Endothelial cell of umbilical vein (primary cell): ENCODE measurements around the gene PAK6. TPM values are rescaled to one million over a fixed set of nuclear protein-coding genes. Genes with fewer than 3 reads are reported as not detected.

Source experiments
- BruUV-seq: library from RNA; stranded (reverse); fragments of 400-500 nt; replicated peaks from 2 replicates; lab custom pipeline; 2021; lab: Mats Ljungman, UMichigan
- CTCF ChIA-PET: fragments of 300-600, 350-600 bp; sonication (Branson Sonifier 250); formaldehyde crosslinking; loops from one replicate; lab custom pipeline; 2021; ENCODE audit warnings: antibody characterized with exemption, inconsistent platforms; lab: Charles Lee
- POLR2A ChIA-PET: fragments of 300-600, 350-600 bp; sonication (Branson Sonifier 250); formaldehyde crosslinking; loops from one replicate; lab custom pipeline; 2021; ENCODE audit warnings: antibody characterized with exemption, inconsistent platforms; lab: Charles Lee
- DNase-seq: peaks from one replicate; pipeline ENCODE4 v3.0.0-alpha.2; 2011; ENCODE audit warnings: low read depth, low spot score
- FAIRE-seq: peaks from 2 replicates; lab custom pipeline; 2011; peaks lifted over from hg19 to GRCh38; lab: Jason Lieb, UNC
- H2AFZ ChIP-seq: 2 replicates; pipeline ENCODE4 v1.6.0; 2012; ENCODE audit warnings: low read depth, low read length, control low read depth, inconsistent platforms
- H3K27ac ChIP-seq: 2 replicates; pipeline ENCODE4 v1.5.1; 2011; ENCODE audit warnings: low read depth, mild to moderate bottlenecking, control low read depth, low read length, moderate library complexity; ENCODE audit not compliant: insufficient read depth
- H3K27me3 ChIP-seq, 2 experiments: 2 replicates each; pipeline versions ENCODE4 v1.6.0 to v1.6.1; 2011; ENCODE audit warnings: low read length in 2 of 2, mixed read lengths in 1 of 2; ENCODE audit not compliant: control insufficient read depth in 2 of 2, insufficient read depth in 2 of 2
- H3K36me3 ChIP-seq, 2 experiments: 2 replicates in 1 of 2; 3 replicates in 1 of 2; pipeline ENCODE4 v1.5.1; 2011; ENCODE audit warnings: low read length in 2 of 2, mild to moderate bottlenecking in 1 of 2, moderate library complexity in 1 of 2; ENCODE audit not compliant: control insufficient read depth in 2 of 2, insufficient read depth in 2 of 2; ENCODE audit errors: extremely low read depth in 1 of 2
- H3K4me1 ChIP-seq: 3 replicates; pipeline ENCODE4 v1.5.1; 2011; ENCODE audit warnings: mild to moderate bottlenecking, low read length; ENCODE audit not compliant: control insufficient read depth, insufficient read depth; ENCODE audit errors: extremely low read depth
- H3K4me2 ChIP-seq: 2 replicates; pipeline ENCODE4 v1.6.1; 2011; ENCODE audit warnings: low read length, control low read depth, mixed read lengths; ENCODE audit not compliant: insufficient read depth
- H3K4me3 ChIP-seq, 3 experiments: fragments of 200-600 bp in 1 of 3; sonication (generic), shearing (Covaris generic) in 1 of 3; replicated peaks in 1 of 3; 2 replicates each; pipeline ENCODE4 v1.5.1; 2011 to 2016; ENCODE audit warnings: control low read depth in 3 of 3, low read length in 3 of 3, mild to moderate bottlenecking in 2 of 3, inconsistent platforms in 1 of 3, low read depth in 1 of 3, moderate library complexity in 1 of 3; ENCODE audit not compliant: insufficient read depth in 1 of 3
- H3K79me2 ChIP-seq: 2 replicates; pipeline ENCODE4 v1.6.0; 2012; ENCODE audit warnings: low read length, inconsistent platforms; ENCODE audit not compliant: control insufficient read depth, insufficient read depth
- H3K9ac ChIP-seq: replicated peaks from 2 replicates; pipeline ENCODE3; 2011; ENCODE audit warnings: low read length, control low read depth; ENCODE audit not compliant: insufficient read depth; ENCODE audit errors: extremely low read depth
- H3K9me1 ChIP-seq: replicated peaks from 3 replicates; pipeline ENCODE4 v1.6.0; 2011; ENCODE audit warnings: mild to moderate bottlenecking, low read length; ENCODE audit not compliant: control insufficient read depth, insufficient read depth; ENCODE audit errors: extremely low read depth
- H3K9me3 ChIP-seq: replicated peaks from 2 replicates; pipeline ENCODE4 v1.5.1; 2012; ENCODE audit warnings: low read length, inconsistent platforms; ENCODE audit not compliant: control insufficient read depth, insufficient read depth
- H4K20me1 ChIP-seq: replicated peaks from 2 replicates; pipeline ENCODE3; 2011; ENCODE audit warnings: mild to moderate bottlenecking, low read length; ENCODE audit not compliant: control insufficient read depth, insufficient read depth; ENCODE audit errors: extremely low read depth
- CTCF ChIP-seq, 2 donors: IDR thresholded peaks; 1 replicate in 1 of 2; 2 replicates in 1 of 2; pipeline ENCODE4 v1.5.1; 2011; ENCODE audit warnings: low read length in 2 of 2, mild to moderate bottlenecking in 2 of 2, moderate library complexity in 2 of 2, control low read depth in 1 of 2, inconsistent platforms in 1 of 2, low read depth in 1 of 2; ENCODE audit not compliant: insufficient read depth in 1 of 2; ENCODE audit errors: extremely low read depth in 1 of 2
- EZH2 ChIP-seq: IDR thresholded peaks from 2 replicates; pipeline ENCODE4 v1.6.1; 2012; ENCODE audit warnings: borderline replicate concordance, low read depth, mild to moderate bottlenecking, moderate library complexity, low read length, inconsistent platforms; ENCODE audit not compliant: severe bottlenecking
- FOS ChIP-seq: IDR thresholded peaks from 2 replicates; pipeline ENCODE4 v1.6.1; 2011; ENCODE audit warnings: mild to moderate bottlenecking, low read length, moderate library complexity, borderline replicate concordance; ENCODE audit not compliant: insufficient read depth
- GATA2 ChIP-seq: IDR thresholded peaks from 2 replicates; pipeline ENCODE4 v1.7.0; 2011; ENCODE audit warnings: low read depth, mild to moderate bottlenecking, moderate library complexity, mixed read lengths, low read length; ENCODE audit not compliant: insufficient read length, insufficient read depth
- JUN ChIP-seq: IDR thresholded peaks from 2 replicates; pipeline ENCODE4 v1.6.1; 2011; ENCODE audit warnings: borderline replicate concordance, low read depth; ENCODE audit not compliant: insufficient read length, insufficient read depth
- MAX ChIP-seq: IDR thresholded peaks from 2 replicates; pipeline ENCODE4 v1.6.1; 2011; ENCODE audit not compliant: insufficient read depth, insufficient read length
- MYC ChIP-seq: IDR thresholded peaks from one replicate; pipeline ENCODE4 v1.6.1; 2011; ENCODE audit warnings: mild to moderate bottlenecking, low read depth, low read length
- POLR2A ChIP-seq: IDR thresholded peaks from 2 replicates; pipeline ENCODE4 v1.6.1; 2012; ENCODE audit warnings: low read depth, mild to moderate bottlenecking, control low read depth, low read length
- POLR2AphosphoS5 ChIP-seq: IDR thresholded peaks from 2 replicates; pipeline ENCODE4 v1.6.1; 2012; ENCODE audit warnings: low read depth, mild to moderate bottlenecking, control low read depth, low read length, moderate library complexity; ENCODE audit not compliant: insufficient read depth
- dilution Hi-C: fragments of 300-500 bp; cut with MboI; formaldehyde crosslinking; loops from one replicate; pipeline ENCODE4 v1.15.0; 2019; ENCODE audit warnings: low sequenced_read_pairs; ENCODE audit not compliant: extremely low pct_ligation_motif_present
- intact Hi-C: fragments of 100-400 bp; cut with micrococcal nuclease; formaldehyde crosslinking; loops from one replicate; pipeline ENCODE4 v1.10.0; 2022
- polyA plus RNA-seq, 4 experiments: library from polyadenylated mRNA; depleted of rRNA in 3 of 4; stranded (reverse) in 3 of 4; unstranded in 1 of 4; fragments of >200 nt; gene quantifications; 2 replicates each; pipeline versions ENCODE4 v1.2.1 to v1.2.3, GENCODE V29; 2011 to 2012; ENCODE audit warnings: missing spikeins in 1 of 4
- total RNA-seq: library from RNA; stranded (reverse); gene quantifications from 2 replicates; pipeline ENCODE4 v1.2.3, GENCODE V29; 2021

The PAK6 gene
- total and polyA plus RNA-seq, 2 donors (not counting 3 experiments of a cell fraction or from before 2014, with no cell fraction given) = not detected

- intact Hi-C loops (no loop called here), dilution Hi-C loops (no loop called here)
- no peak overlapping the region for H3K4me2 ChIP-seq
- no peaks in the 10 kb centered on the region for H3K4me1 ChIP-seq
- FAIRE-seq (no peak), DNase-seq (no peak)
- no peaks in the 10 kb centered on the region for H3K9me1 ChIP-seq
- BruUV-seq = no TSS peak
- no peak overlapping the region for H2AFZ ChIP-seq
- no peak overlapping the region for H3K27ac ChIP-seq
- TF ChIP-seq MYC (no peak), EZH2 (no peak), MAX (no peak), POLR2A (no peak), CTCF (IDR thresholded peaks at IDR 0.05; ENCODE audit: extremely low read depth in 1 of 2, insufficient read depth in 1 of 2, low read depth in 1 of 2, low read length in 2 of 2) (no peak), JUN (no peak), GATA2 (no peak), POLR2AphosphoS5 (no peak), FOS (no peak)
- H3K27me3 ChIP-seq = peaks cover 0 to 27% of the 10 kb centered on the region in 2 experiments
- H3K4me3 ChIP-seq = no peak overlapping the region
- H3K9ac ChIP-seq = no peak overlapping the region
- CTCF ChIA-PET = interaction anchor here (5.0 to 7.5 kb wide), 3 partner anchors 13 to 47 kb away, joined by 29 to 77 read pairs (median 53); partner anchors contain the start of genes CCDC9B and PLCB2
- no peaks in the 10 kb centered on the region for H3K9me3 ChIP-seq
- no peaks in the 10 kb centered on the region for H3K36me3 ChIP-seq
- no peaks in the 10 kb centered on the region for H3K79me2 ChIP-seq
- POLR2A ChIA-PET = no interaction called here
- no peaks in the 10 kb centered on the region for H4K20me1 ChIP-seq
Measured at GRCh38 chr15:40292246-40292645, 53.4 kb downstream of the PAK6 start.
